GM12878 (cell line): ENCODE results near the gene PPP1R13B. TPM values are rescaled to one million over a fixed set of nuclear protein-coding genes. Genes with fewer than 3 reads are reported as not detected.

Source experiments
- ATAC-seq: fragments of 200-7000 bp; cut with Tn5 transposase; 3 replicates; pipeline ENCODE4 v1.9.1; 2020; ENCODE audit warnings: mild to moderate bottlenecking, moderate library complexity
- BruUV-seq: library from RNA; stranded (reverse); fragments of 400-500 nt; replicated peaks from 2 replicates; lab custom pipeline; 2021; lab: Mats Ljungman, UMichigan
- CTCF ChIA-PET: fragments of 300-600 bp; sonication (Branson Sonifier 250); formaldehyde crosslinking; extraction: SDS; loops from one replicate; lab custom pipeline; 2021; ENCODE audit warnings: inconsistent platforms; lab: Yijun Ruan, JAX
- POLR2A ChIA-PET: fragments of 350-600 bp; formaldehyde crosslinking; extraction: SDS; loops from one replicate; lab custom pipeline; 2021; ENCODE audit warnings: inconsistent platforms; lab: Charles Lee
- RAD21 ChIA-PET: fragments of 300-600 bp; sonication (Branson Sonifier 250); formaldehyde crosslinking; loops from one replicate; lab custom pipeline; 2023; ENCODE audit warnings: antibody characterized with exemption; ENCODE audit not compliant: unreplicated experiment; lab: Charles Lee
- SMC1A ChIA-PET: fragments of 300-600 bp; sonication (Branson Sonifier 250); formaldehyde crosslinking; loops from one replicate; lab custom pipeline; 2023; ENCODE audit not compliant: unreplicated experiment, uncharacterized antibody; lab: Charles Lee
- DNase-seq: peaks from one replicate; pipeline ENCODE4 v3.0.0-alpha.2; 2011; ENCODE audit warnings: low read depth, low spot score
- FAIRE-seq: peaks from 3 replicates; lab custom pipeline; 2011; peaks lifted over from hg19 to GRCh38; lab: Jason Lieb, UNC
- H2AFZ ChIP-seq: 2 replicates; pipeline ENCODE4 v1.6.0; 2011; ENCODE audit warnings: low read depth, low read length, control low read depth; ENCODE audit not compliant: control insufficient read depth
- H3K27ac ChIP-seq: 2 replicates; pipeline ENCODE4 v1.5.1; 2011; ENCODE audit warnings: control low read depth; ENCODE audit not compliant: control insufficient read depth, insufficient read depth
- H3K27me3 ChIP-seq, 2 experiments: replicated peaks in 1 of 2; 2 replicates each; pipeline versions ENCODE4 v1.6.0 to v1.6.1; 2011; ENCODE audit warnings: low read length in 1 of 2; ENCODE audit not compliant: control insufficient read depth in 2 of 2, insufficient read depth in 2 of 2
- H3K36me3 ChIP-seq, 2 experiments: 2 replicates each; pipeline ENCODE4 v1.5.1; 2011; ENCODE audit warnings: low read length in 1 of 2; ENCODE audit not compliant: control insufficient read depth in 2 of 2, insufficient read depth in 2 of 2
- H3K4me1 ChIP-seq: 2 replicates; pipeline ENCODE4 v1.6.1; 2011; ENCODE audit warnings: mild to moderate bottlenecking, low read length, moderate library complexity, mixed read lengths; ENCODE audit not compliant: control insufficient read depth, insufficient read depth
- H3K4me2 ChIP-seq: 2 replicates; pipeline ENCODE4 v1.6.0; 2011; ENCODE audit warnings: control low read depth; ENCODE audit not compliant: control insufficient read depth, insufficient read depth
- H3K4me3 ChIP-seq: fragments of 200-600 bp; sonication (generic); 2 replicates; pipeline ENCODE4 v1.5.1; 2016
- H3K79me2 ChIP-seq: 2 replicates; pipeline ENCODE4 v1.6.0; 2011; ENCODE audit warnings: low read length; ENCODE audit not compliant: control insufficient read depth, insufficient read depth
- H3K9ac ChIP-seq: 2 replicates; pipeline ENCODE4 v1.8.0; 2011; ENCODE audit warnings: low read length, control low read depth, mixed read lengths; ENCODE audit not compliant: control insufficient read depth, insufficient read depth
- H3K9me3 ChIP-seq: replicated peaks from 3 replicates; pipeline ENCODE4 v1.5.1; 2011; ENCODE audit warnings: mild to moderate bottlenecking, low read length; ENCODE audit not compliant: control insufficient read depth, insufficient read depth
- H4K20me1 ChIP-seq: 2 replicates; pipeline ENCODE4 v1.6.0; 2011; ENCODE audit not compliant: control insufficient read depth, insufficient read depth
- CEBPB ChIP-seq, 2 experiments: fragments of 150-350 bp in 1 of 2; IDR thresholded peaks; 2 replicates each; pipeline ENCODE4 v1.6.1; 2012 to 2014; ENCODE audit warnings: low read depth in 2 of 2, low read length in 2 of 2, borderline replicate concordance in 1 of 2, inconsistent platforms in 1 of 2
- EGR1 ChIP-seq, 2 experiments: IDR thresholded peaks; 1 replicate in 1 of 2; 2 replicates in 1 of 2; pipeline ENCODE4 v1.6.1; 2011 to 2012; ENCODE audit warnings: low read depth in 2 of 2, low read length in 2 of 2, borderline replicate concordance in 1 of 2, mild to moderate bottlenecking in 1 of 2, moderate library complexity in 1 of 2
- ELK1 ChIP-seq: IDR thresholded peaks from 2 replicates; pipeline ENCODE4 v1.6.1; 2012; ENCODE audit warnings: low read depth, low read length, improper control_type of control experiment
- FOXM1 ChIP-seq: IDR thresholded peaks from 2 replicates; pipeline ENCODE4 v1.6.1; 2012; ENCODE audit warnings: low read depth, mild to moderate bottlenecking, inconsistent platforms, low read length, moderate library complexity
- MYB ChIP-seq: fragments of 150-350 bp; IDR thresholded peaks from 2 replicates; pipeline ENCODE4 v1.6.1; 2014; ENCODE audit warnings: mild to moderate bottlenecking, low read depth, low read length, borderline replicate concordance
- NRF1 ChIP-seq: conservative IDR thresholded peaks from 2 replicates; pipeline ENCODE4 v1.6.1; 2011; ENCODE audit warnings: mild to moderate bottlenecking, low read depth, low read length, improper control_type of control experiment
- POLR2A ChIP-seq: IDR thresholded peaks from 2 replicates; pipeline ENCODE4 v1.6.1; 2011; ENCODE audit warnings: low read depth, mild to moderate bottlenecking, low read length
- POLR2AphosphoS5 ChIP-seq: IDR thresholded peaks from 2 replicates; pipeline ENCODE4 v1.6.1; 2011; ENCODE audit warnings: mild to moderate bottlenecking, low read length, inconsistent platforms
- RUNX3 ChIP-seq: IDR thresholded peaks from 2 replicates; pipeline ENCODE4 v1.6.1; 2012; ENCODE audit warnings: low read length, inconsistent platforms
- SMAD1 ChIP-seq: fragments of 450-650 bp; IDR thresholded peaks from 2 replicates; pipeline ENCODE4 v1.6.1; 2018; ENCODE audit warnings: mild to moderate bottlenecking, low read depth; ENCODE audit not compliant: partially characterized antibody
- SREBF2 ChIP-seq: IDR thresholded peaks from 2 replicates; pipeline ENCODE4 v1.6.1; 2012; ENCODE audit warnings: mild to moderate bottlenecking, low read length
- TBL1XR1 ChIP-seq: IDR thresholded peaks from 2 replicates; pipeline ENCODE4 v1.6.1; 2012; ENCODE audit warnings: low read depth, low read length, improper control_type of control experiment
- WGBS: methylation state at CpG from one replicate; pipeline ENCODE4 v1.1.6; 2016; ENCODE audit warnings: low lambda C conversion rate; ENCODE audit not compliant: insufficient replicate concordance, insufficient coverage; ENCODE audit errors: missing lambda C conversion rate; 5-methylcytosine and 5-hydroxymethylcytosine counted together
- in situ Hi-C: fragments of 300-500 bp; cut with MboI; formaldehyde crosslinking; loops from 9 replicates; pipeline ENCODE4 v1.14.3; 2018; ENCODE audit warnings: mixed read lengths
- intact Hi-C: fragments of 100-400 bp; cut with micrococcal nuclease; formaldehyde crosslinking; loops from one replicate; pipeline ENCODE4 v1.14.2; 2022; ENCODE audit not compliant: unreplicated experiment
- polyA plus RNA-seq, 11 experiments: library from polyadenylated mRNA; depleted of rRNA in 4 of 11; unstranded in 6 of 11; stranded (reverse) in 5 of 11; fragments of >200 nt; fragmentation: Nextera tagmentation in 4 of 11; fragmentation: Illumina TruSeq in 1 of 11; extraction: Ambion mirVana in 4 of 11; extraction: Trizol in 1 of 11; gene quantifications; 1 replicate in 1 of 11; 2 replicates in 10 of 11; pipeline versions ENCODE4 v1.2.1 to v1.2.3, GENCODE V29; 2011 to 2016; ENCODE audit warnings: inconsistent platforms in 2 of 11, missing spikeins in 2 of 11, low read depth in 1 of 11
- total RNA-seq, 4 experiments: library from RNA; depleted of rRNA in 3 of 4; stranded (reverse); fragments of >200 nt in 3 of 4; fragmentation: Illumina TruSeq in 1 of 4; extraction: Trizol in 1 of 4; gene quantifications; 2 replicates each; pipeline versions ENCODE4 v1.2.1 to v1.2.3, GENCODE V29; 2013 to 2021
- TF ChIP-seq, protein P1 (sequence below): IDR thresholded peaks from 2 replicates; pipeline ENCODE4 v1.6.1; 2012; ENCODE audit warnings: improper control_type of control experiment, low read depth, low read length; ENCODE audit not compliant: insufficient replicate concordance
- TF ChIP-seq, protein P2 (sequence below): fragments of 450-650 bp; IDR thresholded peaks from 2 replicates; pipeline ENCODE4 v1.6.1; 2016; ENCODE audit warnings: mild to moderate bottlenecking

The PPP1R13B gene
- total and polyA plus RNA-seq, 10 of the 15 experiments (the other 5 are each of a cell fraction or from before 2014, with no cell fraction given): 0.16 to 8.1 (median 3.2) TPM

DNA sequence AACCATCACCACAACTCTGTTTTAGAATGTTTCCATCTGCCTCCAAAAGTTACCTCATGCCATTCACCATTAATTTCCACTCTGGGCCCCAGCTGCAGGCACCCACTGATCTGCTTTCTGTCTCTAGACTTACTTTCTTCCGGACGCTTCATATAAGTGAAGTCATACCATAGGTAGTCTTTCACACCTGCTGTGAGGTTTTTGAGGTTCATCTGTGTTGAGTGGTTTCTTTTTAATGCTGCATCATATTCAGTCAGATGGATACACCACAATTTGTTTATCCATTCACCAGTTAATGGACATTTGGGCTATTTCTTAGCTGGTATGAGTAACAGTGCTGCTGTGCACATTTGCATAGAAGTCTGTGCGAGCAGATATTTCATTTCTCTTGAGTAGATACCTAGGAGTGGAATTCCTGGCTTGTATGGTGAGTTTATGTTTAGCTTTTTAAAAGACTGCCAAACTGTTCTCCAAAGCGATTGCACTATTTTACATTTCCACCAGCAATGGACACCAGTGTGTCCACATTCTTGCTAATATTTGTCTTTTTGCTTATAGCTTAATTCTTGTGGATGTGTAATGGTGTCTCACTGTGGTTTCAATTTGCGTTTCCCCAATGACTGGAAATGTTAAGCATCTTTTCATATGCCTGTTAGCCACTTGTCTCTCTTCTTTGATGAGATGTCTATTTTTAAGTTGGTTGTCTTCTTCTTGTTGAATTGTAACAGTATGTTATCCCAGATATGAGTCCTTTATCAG is 83.5 kb downstream of the PPP1R13B start (continued):
- TF ChIP-seq, protein P1, sequence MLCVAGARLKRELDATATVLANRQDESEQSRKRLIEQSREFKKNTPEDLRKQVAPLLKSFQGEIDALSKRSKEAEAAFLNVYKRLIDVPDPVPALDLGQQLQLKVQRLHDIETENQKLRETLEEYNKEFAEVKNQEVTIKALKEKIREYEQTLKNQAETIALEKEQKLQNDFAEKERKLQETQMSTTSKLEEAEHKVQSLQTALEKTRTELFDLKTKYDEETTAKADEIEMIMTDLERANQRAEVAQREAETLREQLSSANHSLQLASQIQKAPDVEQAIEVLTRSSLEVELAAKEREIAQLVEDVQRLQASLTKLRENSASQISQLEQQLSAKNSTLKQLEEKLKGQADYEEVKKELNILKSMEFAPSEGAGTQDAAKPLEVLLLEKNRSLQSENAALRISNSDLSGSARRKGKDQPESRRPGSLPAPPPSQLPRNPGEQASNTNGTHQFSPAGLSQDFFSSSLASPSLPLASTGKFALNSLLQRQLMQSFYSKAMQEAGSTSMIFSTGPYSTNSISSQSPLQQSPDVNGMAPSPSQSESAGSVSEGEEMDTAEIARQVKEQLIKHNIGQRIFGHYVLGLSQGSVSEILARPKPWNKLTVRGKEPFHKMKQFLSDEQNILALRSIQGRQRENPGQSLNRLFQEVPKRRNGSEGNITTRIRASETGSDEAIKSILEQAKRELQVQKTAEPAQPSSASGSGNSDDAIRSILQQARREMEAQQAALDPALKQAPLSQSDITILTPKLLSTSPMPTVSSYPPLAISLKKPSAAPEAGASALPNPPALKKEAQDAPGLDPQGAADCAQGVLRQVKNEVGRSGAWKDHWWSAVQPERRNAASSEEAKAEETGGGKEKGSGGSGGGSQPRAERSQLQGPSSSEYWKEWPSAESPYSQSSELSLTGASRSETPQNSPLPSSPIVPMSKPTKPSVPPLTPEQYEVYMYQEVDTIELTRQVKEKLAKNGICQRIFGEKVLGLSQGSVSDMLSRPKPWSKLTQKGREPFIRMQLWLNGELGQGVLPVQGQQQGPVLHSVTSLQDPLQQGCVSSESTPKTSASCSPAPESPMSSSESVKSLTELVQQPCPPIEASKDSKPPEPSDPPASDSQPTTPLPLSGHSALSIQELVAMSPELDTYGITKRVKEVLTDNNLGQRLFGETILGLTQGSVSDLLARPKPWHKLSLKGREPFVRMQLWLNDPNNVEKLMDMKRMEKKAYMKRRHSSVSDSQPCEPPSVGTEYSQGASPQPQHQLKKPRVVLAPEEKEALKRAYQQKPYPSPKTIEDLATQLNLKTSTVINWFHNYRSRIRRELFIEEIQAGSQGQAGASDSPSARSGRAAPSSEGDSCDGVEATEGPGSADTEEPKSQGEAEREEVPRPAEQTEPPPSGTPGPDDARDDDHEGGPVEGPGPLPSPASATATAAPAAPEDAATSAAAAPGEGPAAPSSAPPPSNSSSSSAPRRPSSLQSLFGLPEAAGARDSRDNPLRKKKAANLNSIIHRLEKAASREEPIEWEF: no peak
- peak; percentile 45; the same call in 1 of the 2 replicates for TF ChIP-seq FOXM1

DNA sequence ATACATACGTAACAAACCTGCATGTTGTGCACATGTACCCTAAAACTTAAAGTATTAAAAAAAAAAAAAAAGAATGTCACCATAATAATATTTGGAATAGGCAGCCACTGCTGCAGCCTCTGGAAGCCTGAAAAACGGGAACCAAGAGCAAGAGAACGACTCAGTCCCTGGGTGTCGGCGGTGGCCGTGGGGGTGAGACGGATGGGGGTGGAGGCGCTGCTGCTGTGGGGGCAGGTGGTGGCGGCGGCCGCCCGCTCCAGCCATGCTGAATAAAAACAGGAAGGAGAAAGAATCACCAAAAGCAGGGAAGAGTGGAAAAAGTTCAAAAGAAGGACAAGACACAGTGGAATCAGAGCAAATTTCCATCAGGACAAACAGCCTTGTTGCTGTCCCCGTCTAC is 84.8 kb downstream of the PPP1R13B start:
- no peaks in the 10 kb centered on the region for H3K79me2 ChIP-seq
- in situ Hi-C loops: no loop called here
- FAIRE-seq (no peak), ATAC-seq (no peak), DNase-seq (no peak)
- H4K20me1 ChIP-seq: no peaks in the 10 kb centered on the region
- no peaks in the 10 kb centered on the region for H3K36me3 ChIP-seq
- no peaks in the 10 kb centered on the region for H3K27me3 ChIP-seq
- SMC1A ChIA-PET: no interaction called here
- no peak overlapping the region for H3K27ac ChIP-seq
- no peak overlapping the region for H3K4me2 ChIP-seq
- WGBS: 96% methylated on average over 8 of the region's 13 CpGs
- CTCF ChIA-PET: no interaction called here
- intact Hi-C loops: no loop called here
- no peak overlapping the region for H3K4me3 ChIP-seq
- no peaks in the 10 kb centered on the region; the same call in 2 of the 3 replicates for H3K9me3 ChIP-seq
- no TSS peak for BruUV-seq
- peaks cover 11% of the 10 kb centered on the region for H3K4me1 ChIP-seq
- POLR2A ChIA-PET: no interaction called here
- RAD21 ChIA-PET: no interaction called here
- no peak overlapping the region for H3K9ac ChIP-seq
- H2AFZ ChIP-seq: no peak overlapping the region
- TF ChIP-seq TBL1XR1 (no peak), RUNX3 (no peak), POLR2A (no peak), CEBPB (IDR thresholded peaks at IDR 0.05; ENCODE audit: borderline replicate concordance in 1 of 2, low read depth in 2 of 2, low read length in 2 of 2) (no peak), NRF1 (no peak), SMAD1 (no peak), EGR1 (IDR thresholded peaks at IDR 0.05; ENCODE audit: borderline replicate concordance in 1 of 2, low read depth in 2 of 2, low read length in 2 of 2) (no peak), ELK1 (no peak), MYB (no peak), POLR2AphosphoS5 (no peak), SREBF2 (no peak)
- TF ChIP-seq, protein P2, sequence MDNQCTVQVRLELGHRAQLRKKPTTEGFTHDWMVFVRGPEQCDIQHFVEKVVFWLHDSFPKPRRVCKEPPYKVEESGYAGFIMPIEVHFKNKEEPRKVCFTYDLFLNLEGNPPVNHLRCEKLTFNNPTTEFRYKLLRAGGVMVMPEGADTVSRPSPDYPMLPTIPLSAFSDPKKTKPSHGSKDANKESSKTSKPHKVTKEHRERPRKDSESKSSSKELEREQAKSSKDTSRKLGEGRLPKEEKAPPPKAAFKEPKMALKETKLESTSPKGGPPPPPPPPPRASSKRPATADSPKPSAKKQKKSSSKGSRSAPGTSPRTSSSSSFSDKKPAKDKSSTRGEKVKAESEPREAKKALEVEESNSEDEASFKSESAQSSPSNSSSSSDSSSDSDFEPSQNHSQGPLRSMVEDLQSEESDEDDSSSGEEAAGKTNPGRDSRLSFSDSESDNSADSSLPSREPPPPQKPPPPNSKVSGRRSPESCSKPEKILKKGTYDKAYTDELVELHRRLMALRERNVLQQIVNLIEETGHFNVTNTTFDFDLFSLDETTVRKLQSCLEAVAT: no peak
